GM12864 (cell line): ENCODE measurements around the gene DNAAF8.

ENCODE experiments used
- DNase-seq: peaks from one replicate; pipeline ENCODE4 v3.0.0-alpha.2; 2011; ENCODE audit warnings: low read depth
- H3K4me3 ChIP-seq: 2 replicates; pipeline ENCODE4 v1.5.1; 2011; ENCODE audit warnings: mild to moderate bottlenecking, low read depth, low read length, control low read depth
- TF ChIP-seq, protein P1 (sequence below): IDR thresholded peaks from 2 replicates; pipeline ENCODE4 v1.5.1; 2011; ENCODE audit warnings: low read depth, mild to moderate bottlenecking, moderate library complexity, low read length, control low read depth, inconsistent platforms; ENCODE audit errors: missing control alignments

Gene DNAAF8

DNA sequence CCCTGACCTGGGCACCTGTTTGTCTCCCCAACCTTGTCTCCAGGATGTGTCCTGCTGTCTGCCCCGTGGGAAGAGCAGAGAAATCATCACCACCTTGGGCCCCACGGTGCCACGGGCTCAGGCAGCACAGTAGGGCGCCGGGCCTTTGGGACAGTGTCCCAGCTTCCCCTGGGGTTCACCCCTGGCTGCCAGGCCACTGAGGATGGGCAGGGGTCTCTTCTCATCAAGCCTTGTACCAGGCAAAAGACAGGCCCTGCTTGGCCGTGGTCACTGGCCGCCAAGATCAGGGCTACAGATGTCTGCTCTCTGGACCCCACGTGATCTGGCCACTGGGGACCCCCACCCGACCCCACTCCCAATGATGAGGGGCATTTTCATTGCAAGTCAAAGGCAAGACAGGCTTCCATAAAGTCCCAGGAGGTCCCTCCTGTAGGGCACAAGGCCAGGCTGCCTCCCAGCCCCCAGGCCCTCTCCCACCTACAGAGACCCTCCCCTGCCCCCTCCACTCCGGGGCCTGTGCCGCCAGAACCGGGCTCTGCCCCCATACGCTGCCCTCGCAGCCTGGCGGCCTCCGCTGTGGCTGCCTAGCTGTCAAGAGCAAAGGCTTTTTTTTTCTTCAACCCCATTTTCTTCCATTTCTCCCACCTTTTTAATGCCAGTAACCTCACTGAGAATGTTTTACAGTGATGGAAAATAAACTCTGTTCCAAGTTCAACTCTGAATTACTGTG lies 14.5 kb downstream of the DNAAF8 start:
- no peak overlapping the region for H3K4me3 ChIP-seq
- no peak for DNase-seq
- TF ChIP-seq, protein P1, sequence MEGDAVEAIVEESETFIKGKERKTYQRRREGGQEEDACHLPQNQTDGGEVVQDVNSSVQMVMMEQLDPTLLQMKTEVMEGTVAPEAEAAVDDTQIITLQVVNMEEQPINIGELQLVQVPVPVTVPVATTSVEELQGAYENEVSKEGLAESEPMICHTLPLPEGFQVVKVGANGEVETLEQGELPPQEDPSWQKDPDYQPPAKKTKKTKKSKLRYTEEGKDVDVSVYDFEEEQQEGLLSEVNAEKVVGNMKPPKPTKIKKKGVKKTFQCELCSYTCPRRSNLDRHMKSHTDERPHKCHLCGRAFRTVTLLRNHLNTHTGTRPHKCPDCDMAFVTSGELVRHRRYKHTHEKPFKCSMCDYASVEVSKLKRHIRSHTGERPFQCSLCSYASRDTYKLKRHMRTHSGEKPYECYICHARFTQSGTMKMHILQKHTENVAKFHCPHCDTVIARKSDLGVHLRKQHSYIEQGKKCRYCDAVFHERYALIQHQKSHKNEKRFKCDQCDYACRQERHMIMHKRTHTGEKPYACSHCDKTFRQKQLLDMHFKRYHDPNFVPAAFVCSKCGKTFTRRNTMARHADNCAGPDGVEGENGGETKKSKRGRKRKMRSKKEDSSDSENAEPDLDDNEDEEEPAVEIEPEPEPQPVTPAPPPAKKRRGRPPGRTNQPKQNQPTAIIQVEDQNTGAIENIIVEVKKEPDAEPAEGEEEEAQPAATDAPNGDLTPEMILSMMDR, result no peak

DNA sequence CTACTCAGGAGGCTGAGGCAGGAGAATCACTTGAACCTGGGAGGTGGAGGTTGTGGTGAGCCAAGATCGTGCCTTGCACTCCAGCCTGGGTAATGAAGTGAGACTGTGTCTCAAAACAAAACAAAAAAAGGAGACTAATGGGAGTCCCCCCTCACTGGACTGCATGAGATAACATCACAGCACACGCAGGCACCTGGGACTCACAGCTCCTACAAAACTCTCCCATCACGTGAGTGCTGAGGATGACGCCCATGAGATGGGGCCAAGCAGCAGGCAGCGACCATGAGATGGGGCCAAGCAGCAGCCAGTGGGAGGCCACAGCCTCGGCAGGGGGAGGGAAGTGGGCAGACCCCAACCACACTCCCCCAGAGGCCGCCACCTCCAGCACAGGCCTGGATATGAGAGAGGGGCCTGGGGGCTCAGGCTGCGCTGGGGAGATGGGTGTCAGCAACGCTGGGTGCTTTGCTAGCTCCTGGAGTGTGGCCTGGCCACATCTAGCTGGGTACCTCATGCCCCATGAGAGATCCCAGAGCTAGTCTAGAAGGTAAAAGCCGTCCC lies 15.4 kb downstream of the DNAAF8 start:
- DNase-seq, result no peak
- TF ChIP-seq, protein P1, result no peak
- no peak overlapping the region for H3K4me3 ChIP-seq

DNA sequence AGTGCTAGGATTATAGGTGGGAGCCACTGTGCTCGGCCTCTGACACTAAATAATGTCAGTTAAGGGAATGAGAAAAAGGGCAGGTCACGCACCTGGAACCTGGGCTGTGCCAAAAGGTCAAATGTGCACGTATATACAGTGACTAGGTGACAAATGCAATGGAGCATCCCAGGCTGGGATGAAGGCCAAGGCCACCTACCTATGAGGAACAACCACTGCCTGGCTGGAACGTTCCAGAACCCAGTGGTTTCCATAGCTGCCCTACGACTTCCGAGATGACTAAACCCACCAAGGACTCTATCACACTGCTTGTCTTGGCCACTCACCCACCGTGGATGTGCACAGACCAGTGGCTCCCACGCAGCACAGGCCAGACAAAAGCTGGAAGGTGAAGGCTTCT lies 16.6 kb downstream of the DNAAF8 start:
- H3K4me3 ChIP-seq, result no peak overlapping the region
- DNase-seq, result no peak
- TF ChIP-seq, protein P1, result no peak

DNA sequence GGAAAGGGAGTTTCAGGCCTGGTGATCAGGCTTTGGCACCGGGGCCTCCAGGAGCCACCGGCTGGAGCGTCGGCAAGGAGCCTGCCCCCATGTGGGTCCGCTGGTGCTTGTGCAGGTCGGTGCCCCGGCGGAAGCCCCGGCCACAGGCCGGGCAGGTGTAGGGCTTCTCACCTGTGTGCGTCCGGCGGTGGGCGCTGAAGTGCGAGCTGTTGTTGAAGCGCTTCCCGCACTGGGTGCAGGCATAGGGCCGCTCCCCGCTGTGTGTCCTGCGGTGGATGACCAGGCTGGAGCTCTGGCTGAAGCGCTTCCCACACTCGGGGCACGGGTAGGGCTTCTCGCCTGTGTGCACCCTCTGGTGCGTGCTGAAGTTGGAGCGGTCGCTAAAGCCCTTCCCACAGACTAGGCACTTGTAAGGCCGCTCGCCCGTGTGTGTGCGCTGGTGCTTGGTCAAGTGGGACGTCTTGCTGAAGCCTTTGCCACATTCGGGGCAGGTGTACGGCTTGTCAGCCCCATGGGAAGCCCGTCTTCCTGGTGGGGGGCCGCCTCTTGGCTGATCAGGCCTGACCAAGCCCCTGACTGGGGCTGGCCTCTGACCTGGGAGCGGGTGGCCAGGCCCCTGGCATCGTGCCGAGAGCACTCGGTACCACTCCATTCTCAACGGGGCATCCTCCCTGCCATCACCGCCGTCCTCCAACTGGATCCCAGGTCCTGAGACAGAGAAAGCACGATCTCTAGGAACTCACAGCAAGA lies 18.2 kb downstream of the DNAAF8 start:
- H3K4me3 ChIP-seq, result no peak overlapping the region
- TF ChIP-seq, protein P1, result no peak

DNA sequence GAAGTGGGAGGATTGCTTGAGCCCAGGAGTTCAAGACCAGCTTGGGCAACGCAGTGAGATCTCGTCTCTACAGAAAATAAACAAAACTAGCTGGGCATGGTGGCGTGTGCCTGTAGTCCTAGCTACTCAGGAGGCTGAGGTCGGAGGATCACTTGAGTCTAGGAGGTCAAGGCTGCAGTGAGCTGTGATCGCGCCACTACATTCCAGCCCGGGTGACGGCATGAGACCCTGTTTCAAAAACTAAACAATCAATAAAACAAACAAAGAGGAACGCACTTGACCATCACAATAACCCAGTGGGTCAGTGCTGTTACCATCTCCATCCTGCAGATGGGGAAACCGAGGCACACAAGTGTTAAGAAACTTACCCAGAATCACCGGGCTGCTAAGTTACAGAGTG lies 18.9 kb downstream of the DNAAF8 start:
- H3K4me3 ChIP-seq, result no peak overlapping the region
- DNase-seq, result no peak
- TF ChIP-seq, protein P1, result no peak

More for the DNA sequence above, 18.2 kb downstream of the DNAAF8 start:
- no peak for DNase-seq

DNA sequence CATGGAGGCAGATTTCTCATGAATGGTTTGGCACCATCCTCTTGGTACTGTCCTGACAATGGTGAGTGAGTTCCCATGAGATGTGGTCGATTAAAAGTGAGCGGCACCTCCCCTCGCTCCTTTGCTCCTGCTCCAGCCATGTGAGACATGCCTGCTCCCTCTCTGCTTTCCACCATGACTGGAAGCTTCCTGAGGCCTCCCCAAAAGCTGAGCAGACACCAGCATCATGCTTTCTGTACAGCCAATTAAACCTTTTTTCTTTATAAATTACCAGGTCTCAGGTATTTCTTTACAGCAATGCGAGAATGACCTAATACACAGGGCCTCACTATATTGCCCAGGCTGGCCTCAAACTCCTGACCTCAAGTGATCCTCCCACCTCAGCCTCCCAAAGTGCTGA lies 20.5 kb downstream of the DNAAF8 start:
- no peak overlapping the region for H3K4me3 ChIP-seq
- DNase-seq, result no peak
- TF ChIP-seq, protein P1, result no peak
